Epithelial cell of esophagus (primary cell): ENCODE measurements around the gene DSCAM.

ENCODE experiments used
- DNase-seq: peaks from one replicate; pipeline ENCODE4 v3.0.0; 2010; ENCODE audit warnings: low read depth
- H3K4me3 ChIP-seq: 2 replicates; pipeline ENCODE4 v1.5.1; 2011; ENCODE audit warnings: mild to moderate bottlenecking, low read length, control low read depth
- CTCF ChIP-seq: IDR thresholded peaks from 2 replicates; pipeline ENCODE4 v1.5.1; 2011; ENCODE audit warnings: low read depth, mild to moderate bottlenecking, low read length, control low read depth, inconsistent platforms; ENCODE audit not compliant: insufficient read depth; ENCODE audit errors: missing control alignments

DSCAM gene

GRCh38 chr21:40640266-40640789 lies 206.6 kb downstream of the DSCAM start:
- no peak for DNase-seq
- TF ChIP-seq CTCF: no peak
- no peak overlapping the region for H3K4me3 ChIP-seq

GRCh38 chr21:40639616-40640194 lies 207.3 kb downstream of the DSCAM start:
- no peak for DNase-seq
- no peak for TF ChIP-seq CTCF
- H3K4me3 ChIP-seq: no peak overlapping the region

- no peak for TF ChIP-seq CTCF
- DNase-seq: no peak
- no peak overlapping the region for H3K4me3 ChIP-seq
Observed at GRCh38 chr21:40638466-40639251, 208.3 kb downstream of the DSCAM start.

- no peak for DNase-seq
- no peak for TF ChIP-seq CTCF
- no peak overlapping the region for H3K4me3 ChIP-seq
Observed at GRCh38 chr21:40636026-40636425, 210.9 kb downstream of the DSCAM start.

- no peak overlapping the region for H3K4me3 ChIP-seq
- no peak for TF ChIP-seq CTCF
- DNase-seq: peak; percentile 14
Observed at GRCh38 chr21:40635391-40635790, 211.6 kb downstream of the DSCAM start.

- TF ChIP-seq CTCF: no peak
- DNase-seq: no peak
- no peak overlapping the region for H3K4me3 ChIP-seq
Observed at GRCh38 chr21:40634141-40634540, 212.8 kb downstream of the DSCAM start.

- no peak for TF ChIP-seq CTCF
- no peak overlapping the region for H3K4me3 ChIP-seq
Observed at GRCh38 chr21:40633048-40633447, 213.9 kb downstream of the DSCAM start.

More at GRCh38 chr21:40633048-40633447, 213.9 kb downstream of the DSCAM start:
- no peak for DNase-seq
